Activated T-cell treated with anti-CD3 and anti-CD28 coated beads, Interleukin-2, amount 50 U/mL, for 72 hours (primary cell): Measurements from ENCODE around the gene MTHFD1L. TPM values are rescaled to one million over a fixed set of nuclear protein-coding genes. Genes with fewer than 3 reads are reported as not detected.

ENCODE experiments used
- ATAC-seq, 2 donors: fragments of 150-1000 bp; cut with Tn5 transposase; replicated peaks in 1 of 2; 2 replicates each; pipeline ENCODE4 v1.10.0; 2021; ENCODE audit warnings: moderate library complexity in 2 of 2, mild to moderate bottlenecking in 1 of 2
- DNase-seq, 2 donors: peaks; one replicate each; pipeline ENCODE4 v3.0.0; 2021 to 2022; ENCODE audit warnings: mixed read lengths in 1 of 2
- H3K27ac Mint-ChIP-seq: one replicate; pipeline ENCODE4 v1.8.0; 2022; ENCODE audit warnings: mild to moderate bottlenecking, moderate library complexity, mixed read lengths
- H3K27me3 Mint-ChIP-seq: one replicate; pipeline ENCODE4 v1.8.0; 2022; ENCODE audit warnings: low read depth, mixed read lengths
- H3K36me3 Mint-ChIP-seq, 2 donors: one replicate each; pipeline ENCODE4 v1.8.0; 2022; ENCODE audit warnings: mixed read lengths in 2 of 2, mild to moderate bottlenecking in 1 of 2; ENCODE audit not compliant: insufficient read depth in 2 of 2
- H3K4me1 Mint-ChIP-seq: one replicate; pipeline ENCODE4 v1.8.0; 2022; ENCODE audit warnings: low read depth, mixed read lengths
- H3K4me3 Mint-ChIP-seq, 2 donors: one replicate each; pipeline ENCODE4 v1.8.0; 2022; ENCODE audit warnings: mild to moderate bottlenecking in 2 of 2, mixed read lengths in 2 of 2, moderate library complexity in 2 of 2
- H3K9me3 Mint-ChIP-seq, 2 donors: one replicate each; pipeline ENCODE4 v1.8.0; 2022; ENCODE audit warnings: mixed read lengths in 2 of 2
- total RNA-seq, 2 donors: library from RNA; stranded (reverse); gene quantifications; one replicate each; pipeline ENCODE4 v1.2.3, GENCODE V29; 2022

The MTHFD1L gene
- total RNA-seq, 2 donors from 2014 or later, result 138 to 155 TPM

DNA sequence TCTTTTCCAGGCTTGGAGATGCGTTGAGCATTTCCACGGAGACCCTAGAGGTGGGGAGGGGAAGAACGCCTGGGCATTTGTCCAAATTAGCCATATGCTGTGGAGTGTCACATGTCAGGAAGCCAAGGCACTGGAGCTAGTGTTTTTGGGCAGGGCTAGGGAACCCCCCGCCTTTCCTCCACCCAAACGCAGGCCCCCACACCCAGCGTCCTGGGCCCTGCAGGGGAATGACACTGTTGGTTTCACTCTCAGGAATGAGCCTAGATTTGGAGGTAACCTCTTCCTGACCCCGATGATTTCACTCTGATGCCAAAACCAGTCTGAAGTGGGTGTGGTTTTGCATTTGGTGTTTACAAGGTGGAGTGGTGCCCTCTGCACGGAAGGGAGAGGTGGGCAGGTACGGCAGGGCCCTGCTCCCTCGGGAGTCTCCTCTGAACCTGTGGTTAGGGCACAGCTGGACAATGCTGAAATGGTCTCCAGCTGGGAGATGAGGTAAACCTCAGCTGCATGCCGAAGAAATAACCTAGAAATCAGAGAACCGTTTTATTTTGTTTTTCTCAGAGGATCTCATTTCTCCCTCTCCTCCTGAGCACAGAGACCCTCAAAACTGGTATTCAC is 29.5 kb downstream of the MTHFD1L start:
- H3K27ac Mint-ChIP-seq, result peak overlapping the region; percentile 42
- no peaks in the 10 kb centered on the region for H3K9me3 Mint-ChIP-seq
- H3K4me3 Mint-ChIP-seq, result peak overlapping the region; percentile 40 to 63
- peaks cover 29% of the 10 kb centered on the region for H3K4me1 Mint-ChIP-seq
- ATAC-seq (peak; percentile 68 to 83), DNase-seq (peak; percentile 16 to 21)
- peaks cover 8 to 31% of the 10 kb centered on the region in 2 donors for H3K36me3 Mint-ChIP-seq
- H3K27me3 Mint-ChIP-seq, result no peaks in the 10 kb centered on the region

DNA sequence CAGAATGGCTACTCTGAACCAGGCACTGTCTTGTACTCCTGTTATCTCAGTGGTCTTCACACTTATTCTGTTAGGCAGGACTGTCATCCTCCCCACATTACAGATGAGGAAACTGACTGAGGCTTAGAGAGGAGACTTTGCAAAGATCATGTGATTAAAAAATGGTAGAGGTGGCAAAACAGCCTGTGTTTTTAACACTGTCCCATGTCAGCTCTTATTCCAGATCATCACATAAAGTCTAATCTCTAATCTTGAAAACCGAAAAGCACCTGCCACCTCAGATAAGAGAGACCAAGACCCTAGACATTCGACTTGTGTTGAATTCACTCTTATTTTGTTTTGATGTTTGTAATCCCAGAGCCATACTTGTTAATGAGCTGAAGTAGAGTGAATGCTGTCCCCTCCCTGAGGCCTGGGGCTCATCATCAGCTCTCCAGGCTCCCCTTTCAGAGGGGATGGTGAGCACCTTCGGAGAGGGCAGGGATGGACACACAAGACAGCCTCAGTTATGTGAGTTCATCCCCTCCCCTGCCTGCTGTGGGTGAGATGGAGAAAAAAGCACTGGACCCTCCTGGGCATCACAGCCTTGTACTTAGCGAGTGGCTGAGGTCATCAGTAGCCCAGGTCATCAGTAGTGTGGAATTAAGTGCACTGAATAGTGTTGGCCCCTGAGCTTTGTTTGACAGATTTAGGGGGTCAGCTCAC is 30.6 kb downstream of the MTHFD1L start:
- no peaks in the 10 kb centered on the region for H3K9me3 Mint-ChIP-seq
- H3K36me3 Mint-ChIP-seq, result peaks cover 8 to 37% of the 10 kb centered on the region in 2 donors
- DNase-seq (no peak), ATAC-seq (no peak)
- no peak overlapping the region for H3K27ac Mint-ChIP-seq
- H3K4me1 Mint-ChIP-seq, result peaks cover 29% of the 10 kb centered on the region
- H3K4me3 Mint-ChIP-seq, result no peak overlapping the region
- H3K27me3 Mint-ChIP-seq, result no peaks in the 10 kb centered on the region

DNA sequence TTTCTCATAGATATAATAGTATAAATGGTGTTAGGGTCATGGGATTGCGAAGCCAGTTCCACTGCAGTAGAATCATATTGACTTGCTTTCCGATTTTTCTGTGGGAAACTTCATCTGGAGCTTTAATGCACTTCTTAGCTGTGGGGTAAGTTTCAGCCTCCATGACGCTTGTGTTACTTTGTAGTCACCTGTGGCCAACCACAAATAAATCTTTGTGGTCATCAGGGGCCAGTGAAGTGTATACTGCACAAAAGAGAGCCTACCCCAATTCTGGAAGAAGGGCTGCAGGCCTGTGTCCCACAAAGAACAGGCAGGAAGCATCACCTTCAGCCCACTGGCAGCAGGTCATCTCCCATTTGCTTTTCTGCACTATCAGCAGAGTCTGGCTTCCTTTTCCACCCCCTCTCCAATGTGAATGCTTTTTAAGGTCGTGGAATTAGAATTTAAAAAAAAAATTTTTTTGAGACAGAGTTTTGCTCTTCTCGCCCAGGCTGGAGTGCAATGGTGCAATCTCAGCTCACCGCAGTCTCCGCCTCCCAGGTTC is 32.0 kb downstream of the MTHFD1L start:
- Mint-ChIP-seq H3K27ac (no peak overlapping the region), H3K9me3 (no peaks in the 10 kb centered on the region), H3K4me1 (peaks cover 28% of the 10 kb centered on the region), H3K36me3 (peaks cover 8 to 31% of the 10 kb centered on the region in 2 donors), H3K4me3 (no peak overlapping the region), H3K27me3 (no peaks in the 10 kb centered on the region)
- DNase-seq (no peak), ATAC-seq (peak in 1 of 2 donors; percentile 29)

DNA sequence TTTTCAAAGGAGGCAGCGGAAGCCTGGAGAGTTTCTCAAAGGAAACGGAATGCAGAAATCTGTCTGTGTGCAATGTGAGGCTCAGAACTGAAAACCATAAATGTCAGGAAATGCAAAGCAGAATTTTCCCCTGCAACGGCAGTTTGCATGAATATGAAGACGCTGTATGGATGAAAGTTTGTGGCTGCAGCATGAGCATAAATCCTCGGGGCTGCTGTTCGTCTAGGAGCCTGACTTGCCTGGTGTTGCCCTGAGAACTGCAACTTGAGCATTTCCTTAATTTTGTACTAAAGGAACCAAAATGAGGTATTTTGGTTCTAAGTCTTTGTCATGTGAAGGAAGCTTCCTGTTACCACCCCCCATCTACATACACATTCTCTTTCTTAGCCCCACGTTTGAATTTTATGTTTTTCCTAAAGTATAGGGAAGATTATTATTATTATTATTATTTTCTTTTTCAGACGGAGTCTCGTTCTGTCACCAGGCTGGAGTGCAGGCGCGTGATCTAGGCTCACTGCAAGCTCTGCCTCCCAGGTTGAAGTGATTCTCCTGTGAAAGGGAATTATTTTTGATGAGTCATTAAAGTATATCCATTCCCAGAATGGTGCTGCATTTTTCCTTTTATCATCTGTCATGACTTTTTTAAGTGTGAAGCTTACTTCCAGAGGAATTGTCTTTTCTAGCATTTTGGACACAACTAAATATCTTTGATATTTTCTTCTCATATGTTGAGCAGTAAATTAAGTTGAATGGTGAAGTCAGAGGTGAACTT is 33.1 kb downstream of the MTHFD1L start:
- Mint-ChIP-seq H3K9me3 (no peaks in the 10 kb centered on the region), H3K27me3 (no peaks in the 10 kb centered on the region), H3K27ac (no peak overlapping the region), H3K4me1 (peaks cover 21% of the 10 kb centered on the region), H3K4me3 (no peak overlapping the region), H3K36me3 (peaks cover 8 to 27% of the 10 kb centered on the region in 2 donors)
- DNase-seq, result no peak
- ATAC-seq, result no peak

DNA sequence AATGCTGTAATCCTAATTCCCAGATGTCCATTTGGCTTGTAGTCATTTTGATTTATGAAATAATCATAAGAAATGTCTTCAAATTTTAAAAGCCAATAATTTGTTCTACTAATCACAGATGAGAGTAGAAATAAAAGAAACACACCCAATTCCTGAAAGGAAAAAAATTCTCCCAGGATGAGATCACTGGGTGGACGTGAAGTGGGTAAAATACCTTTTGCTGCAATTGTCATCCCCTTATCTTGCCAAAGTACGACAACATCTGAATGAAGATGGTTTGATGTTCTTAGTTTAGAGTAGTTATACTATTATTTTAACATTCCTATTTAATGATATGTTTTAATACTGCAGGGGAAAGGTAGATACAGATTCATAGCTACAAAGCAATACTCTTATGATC is 33.7 kb downstream of the MTHFD1L start:
- Mint-ChIP-seq H3K4me1 (peaks cover 15% of the 10 kb centered on the region), H3K4me3 (no peak overlapping the region), H3K36me3 (peaks cover 8 to 22% of the 10 kb centered on the region in 2 donors), H3K27ac (no peak overlapping the region), H3K27me3 (no peaks in the 10 kb centered on the region), H3K9me3 (no peaks in the 10 kb centered on the region)
- DNase-seq (no peak), ATAC-seq (no peak)

DNA sequence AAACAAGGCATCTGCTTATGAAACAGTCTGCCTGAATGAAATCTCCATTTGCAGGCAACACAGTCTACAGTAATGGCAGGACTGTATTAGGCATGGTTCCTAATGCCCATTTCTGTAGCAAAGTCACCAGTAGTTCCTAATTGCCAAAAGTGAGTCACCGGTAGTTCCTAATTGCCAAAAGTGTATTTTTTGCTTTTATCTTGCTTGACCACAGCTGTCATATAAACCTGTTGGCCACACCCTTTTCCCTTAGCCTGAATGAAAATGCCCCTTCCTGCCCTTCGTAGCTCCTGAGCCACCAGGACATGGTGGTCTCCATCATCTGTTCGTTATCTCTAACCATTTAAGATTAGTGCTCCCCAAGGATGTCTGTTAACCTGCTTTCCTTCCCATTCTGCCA is 34.5 kb downstream of the MTHFD1L start:
- no peaks in the 10 kb centered on the region for H3K9me3 Mint-ChIP-seq
- peaks cover 8 to 22% of the 10 kb centered on the region in 2 donors for H3K36me3 Mint-ChIP-seq
- ATAC-seq, result no peak
- DNase-seq, result no peak
- H3K27ac Mint-ChIP-seq, result no peak overlapping the region
- H3K4me1 Mint-ChIP-seq, result peaks cover 7% of the 10 kb centered on the region
- no peaks in the 10 kb centered on the region for H3K27me3 Mint-ChIP-seq
- H3K4me3 Mint-ChIP-seq, result no peak overlapping the region

DNA sequence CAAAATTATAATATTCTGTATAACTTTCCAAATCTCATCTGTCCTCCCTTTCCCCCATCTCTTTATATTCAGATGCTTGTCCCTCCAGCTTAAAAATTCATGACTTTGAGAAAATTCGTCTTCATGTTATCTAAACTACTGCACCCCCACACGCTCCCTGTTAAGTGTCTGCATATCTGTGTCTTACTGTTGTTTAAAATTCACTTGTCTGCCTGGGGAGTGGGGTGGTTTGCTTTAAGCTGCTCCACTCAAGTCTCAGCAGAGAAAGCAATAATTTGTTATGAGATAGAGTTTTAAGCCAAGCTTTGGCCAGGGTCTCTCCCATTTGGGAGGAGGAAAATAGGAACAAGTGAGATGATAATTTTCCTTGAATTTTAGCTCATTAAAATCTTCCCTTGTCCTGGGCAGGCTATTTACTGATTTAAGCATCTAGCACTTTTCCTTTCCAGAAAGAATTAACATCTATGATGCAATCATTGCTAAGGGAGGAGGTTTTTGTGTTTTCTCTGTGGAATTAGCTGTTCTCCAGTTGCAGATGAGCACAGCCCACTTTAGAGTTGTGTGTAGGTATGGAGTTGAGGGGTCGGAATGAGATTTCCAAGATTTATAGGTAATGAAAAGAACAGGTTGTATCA is 36.8 kb downstream of the MTHFD1L start:
- Mint-ChIP-seq H3K4me3 (no peak overlapping the region), H3K27ac (no peak overlapping the region), H3K4me1 (no peaks in the 10 kb centered on the region), H3K36me3 (peaks cover 4 to 27% of the 10 kb centered on the region in 2 donors), H3K9me3 (no peaks in the 10 kb centered on the region), H3K27me3 (no peaks in the 10 kb centered on the region)
- ATAC-seq, result no peak
- DNase-seq, result no peak

DNA sequence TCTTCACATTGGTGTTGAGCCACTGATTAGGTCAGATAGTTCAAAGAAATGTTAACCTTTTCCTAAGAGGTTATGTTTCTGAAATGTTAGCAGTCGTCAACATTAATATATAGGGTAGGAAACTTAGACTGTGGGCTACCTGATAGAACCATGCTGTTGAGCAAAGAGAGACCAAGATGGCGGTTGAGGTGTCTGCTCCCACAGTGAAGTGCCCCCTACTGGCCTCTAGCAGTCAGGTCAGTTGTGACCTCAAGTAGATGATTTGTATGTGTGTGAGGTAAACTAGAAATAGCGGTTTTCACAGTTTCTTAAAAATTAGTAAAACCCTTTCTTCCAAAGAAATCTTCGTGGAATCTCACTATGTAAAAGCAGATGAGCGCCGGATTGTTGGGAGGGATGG is 40.3 kb downstream of the MTHFD1L start:
- DNase-seq (no peak), ATAC-seq (no peak)
- Mint-ChIP-seq H3K27ac (no peak overlapping the region), H3K9me3 (no peaks in the 10 kb centered on the region), H3K4me3 (no peak overlapping the region), H3K4me1 (no peaks in the 10 kb centered on the region), H3K36me3 (peaks cover 0 to 32% of the 10 kb centered on the region in 2 donors), H3K27me3 (no peaks in the 10 kb centered on the region)

DNA sequence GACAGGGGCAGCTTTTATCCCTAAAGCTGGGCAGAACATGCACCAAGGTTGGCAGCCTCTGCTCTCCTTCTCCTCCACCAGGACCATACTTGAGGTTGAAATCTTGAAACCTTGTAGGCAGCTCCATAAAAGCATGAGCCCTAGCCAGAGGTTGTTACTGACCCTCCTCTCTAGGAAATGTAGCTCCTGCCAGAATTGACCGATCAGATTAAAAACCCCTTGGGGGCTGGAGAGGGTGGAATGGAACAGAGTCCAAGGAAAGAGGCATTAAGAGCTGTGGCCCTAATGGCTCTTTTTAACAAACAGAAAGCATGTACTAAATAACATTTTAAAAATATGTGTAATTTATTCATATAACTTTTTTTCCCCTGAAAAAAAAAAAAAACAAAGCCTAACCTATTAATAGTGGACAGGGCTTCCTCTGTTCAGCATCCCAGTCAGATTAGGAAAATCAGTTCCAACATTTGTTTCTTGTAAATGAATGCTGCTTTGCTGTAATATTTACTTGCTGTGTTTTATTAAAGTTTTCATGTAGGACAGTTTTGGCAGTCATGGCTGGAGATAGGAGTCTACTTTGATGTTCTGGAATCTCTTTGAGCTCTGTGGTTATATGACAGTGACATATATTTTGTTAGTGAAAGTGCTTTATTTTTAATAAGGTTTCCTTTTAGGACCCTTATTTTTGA is 41.3 kb downstream of the MTHFD1L start:
- no peaks in the 10 kb centered on the region for H3K27me3 Mint-ChIP-seq
- peaks cover 3 to 39% of the 10 kb centered on the region in 2 donors for H3K36me3 Mint-ChIP-seq
- no peak overlapping the region for H3K27ac Mint-ChIP-seq
- ATAC-seq (no peak), DNase-seq (no peak)
- no peak overlapping the region for H3K4me3 Mint-ChIP-seq
- H3K9me3 Mint-ChIP-seq, result peaks cover 0 to 4% of the 10 kb centered on the region in 2 donors
- no peaks in the 10 kb centered on the region for H3K4me1 Mint-ChIP-seq

DNA sequence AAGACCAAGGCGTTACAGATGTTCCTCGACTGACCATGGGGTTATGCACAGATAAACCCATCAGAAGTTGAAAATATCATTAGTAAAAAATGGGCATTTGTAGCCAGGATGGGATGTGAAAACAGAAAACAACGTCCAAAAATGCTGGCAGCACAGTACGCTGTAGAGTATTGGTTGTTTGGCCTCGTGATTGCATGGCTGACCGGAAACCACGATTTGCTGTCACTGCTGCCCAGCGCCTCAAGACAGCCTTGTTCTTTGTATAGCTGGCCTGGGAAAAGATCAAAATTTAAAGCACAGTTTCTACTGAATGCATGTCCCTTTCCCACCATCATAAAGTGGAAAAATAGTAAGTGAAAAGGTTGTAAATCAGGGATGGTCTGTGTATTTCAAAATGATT is 41.9 kb downstream of the MTHFD1L start:
- Mint-ChIP-seq H3K9me3 (peaks cover 0 to 4% of the 10 kb centered on the region in 2 donors), H3K4me3 (no peak overlapping the region), H3K36me3 (peaks cover 3 to 41% of the 10 kb centered on the region in 2 donors), H3K27me3 (no peaks in the 10 kb centered on the region), H3K27ac (no peak overlapping the region), H3K4me1 (no peaks in the 10 kb centered on the region)
- DNase-seq (no peak), ATAC-seq (no peak)

DNA sequence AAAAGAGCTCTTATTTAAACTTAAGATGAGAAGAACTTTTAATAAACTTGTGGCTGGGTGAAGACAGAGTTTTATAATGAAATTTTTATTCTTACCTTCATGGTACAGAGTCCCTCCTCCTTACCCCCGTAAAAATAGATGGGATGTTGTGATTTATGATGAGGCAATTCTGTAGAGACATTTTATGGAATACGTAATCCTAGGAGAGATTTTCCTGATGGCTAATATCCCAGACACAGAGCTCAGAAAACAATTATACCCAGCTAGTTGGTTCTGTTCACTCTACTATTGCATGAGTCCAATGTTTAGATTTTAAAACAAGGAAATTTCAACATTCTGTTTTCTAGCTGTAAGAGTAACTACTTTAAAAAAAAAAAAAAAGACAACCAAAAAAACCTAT is 43.4 kb downstream of the MTHFD1L start:
- H3K27me3 Mint-ChIP-seq, result no peaks in the 10 kb centered on the region
- ATAC-seq, result no peak
- H3K36me3 Mint-ChIP-seq, result peaks cover 3 to 43% of the 10 kb centered on the region in 2 donors

DNA sequence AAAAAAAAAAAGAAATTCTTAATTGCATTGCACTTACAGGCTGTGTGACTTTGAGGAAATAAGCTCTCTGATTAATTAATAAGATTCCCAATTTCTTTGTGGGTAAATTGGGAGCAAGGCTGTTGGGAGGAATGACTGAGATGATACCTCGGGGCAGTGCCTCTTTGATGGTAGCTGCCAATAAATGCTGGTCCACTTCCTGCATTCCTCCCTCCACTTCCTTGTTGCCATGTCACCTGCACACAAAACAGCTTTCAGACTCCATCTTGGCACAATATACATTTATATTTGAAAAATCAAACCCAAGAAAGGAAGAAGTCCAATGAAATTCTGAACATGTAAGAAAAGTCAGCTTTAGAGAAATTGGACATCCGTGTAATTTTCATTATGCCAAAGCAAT is 45.1 kb downstream of the MTHFD1L start:
- H3K4me3 Mint-ChIP-seq, result no peak overlapping the region
- no peak for DNase-seq
- no peak for ATAC-seq
- H3K27me3 Mint-ChIP-seq, result no peaks in the 10 kb centered on the region
- no peaks in the 10 kb centered on the region for H3K4me1 Mint-ChIP-seq
- H3K9me3 Mint-ChIP-seq, result peaks cover 0 to 4% of the 10 kb centered on the region in 2 donors
- peaks cover 3 to 45% of the 10 kb centered on the region in 2 donors for H3K36me3 Mint-ChIP-seq
- no peak overlapping the region for H3K27ac Mint-ChIP-seq

More for the DNA sequence above, 43.4 kb downstream of the MTHFD1L start:
- H3K4me3 Mint-ChIP-seq, result no peak overlapping the region
- H3K9me3 Mint-ChIP-seq, result peaks cover 0 to 4% of the 10 kb centered on the region in 2 donors
- no peak overlapping the region for H3K27ac Mint-ChIP-seq
- no peaks in the 10 kb centered on the region for H3K4me1 Mint-ChIP-seq
- DNase-seq, result no peak
